ENCODE results near the gene RHOJ. TPM values are rescaled to one million over a fixed set of nuclear protein-coding genes. Genes with fewer than 3 reads are reported as not detected.

Gene RHOJ
- total and polyA plus RNA-seq, 2 experiments from 2014 or later = 0.17 TPM; not detected in 1

GRCh38 chr14:63200035-63200740, 4.1 kb upstream of the RHOJ start (continued):
- no peak for TF ChIP-seq ZNF462 (CRISPR knock-in tag; IDR thresholded peaks at IDR 0.05)
- TF ChIP-seq NANOG (IDR thresholded peaks at IDR 0.05; ENCODE audit: borderline replicate concordance) = no peak
- no peak for TF ChIP-seq STAT1 (IDR thresholded peaks at IDR 0.05; ENCODE audit: unreplicated experiment)
- TF ChIP-seq EZH2 (IDR thresholded peaks at IDR 0.05; ENCODE audit: low read depth, unreplicated experiment) = no peak
- TF ChIP-seq REST (IDR thresholded peaks at IDR 0.05; ENCODE audit: unreplicated experiment) = no peak
- TF ChIP-seq EZH2phosphoT487 (IDR thresholded peaks at IDR 0.05; ENCODE audit: unreplicated experiment) = no peak
